T-helper 9 cell (primary cell): ENCODE results near the gene DHX35.

Experiments
- DNase-seq: peaks from one replicate; pipeline ENCODE4 v3.0.0-alpha.2; 2020
- total RNA-seq, 2 donors: gene quantifications; one replicate each; lab custom pipeline; 2026; lab: John Stamatoyannopoulos, UW

DHX35 gene, protein sequence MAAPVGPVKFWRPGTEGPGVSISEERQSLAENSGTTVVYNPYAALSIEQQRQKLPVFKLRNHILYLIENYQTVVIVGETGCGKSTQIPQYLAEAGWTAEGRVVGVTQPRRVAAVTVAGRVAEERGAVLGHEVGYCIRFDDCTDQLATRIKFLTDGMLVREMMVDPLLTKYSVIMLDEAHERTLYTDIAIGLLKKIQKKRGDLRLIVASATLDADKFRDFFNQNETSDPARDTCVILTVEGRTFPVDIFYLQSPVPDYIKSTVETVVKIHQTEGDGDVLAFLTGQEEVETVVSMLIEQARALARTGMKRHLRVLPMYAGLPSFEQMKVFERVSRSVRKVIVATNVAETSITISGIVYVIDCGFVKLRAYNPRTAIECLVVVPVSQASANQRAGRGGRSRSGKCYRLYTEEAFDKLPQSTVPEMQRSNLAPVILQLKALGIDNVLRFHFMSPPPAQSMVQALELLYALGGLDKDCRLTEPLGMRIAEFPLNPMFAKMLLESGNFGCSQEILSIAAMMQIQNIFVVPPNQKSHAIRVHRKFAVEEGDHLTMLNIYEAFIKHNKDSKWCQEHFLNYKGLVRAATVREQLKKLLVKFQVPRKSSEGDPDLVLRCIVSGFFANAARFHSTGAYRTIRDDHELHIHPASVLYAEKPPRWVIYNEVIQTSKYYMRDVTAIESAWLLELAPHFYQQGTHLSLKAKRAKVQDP
- 11.1 to 26.2 reads per million in 2 donors for total RNA-seq

DNA sequence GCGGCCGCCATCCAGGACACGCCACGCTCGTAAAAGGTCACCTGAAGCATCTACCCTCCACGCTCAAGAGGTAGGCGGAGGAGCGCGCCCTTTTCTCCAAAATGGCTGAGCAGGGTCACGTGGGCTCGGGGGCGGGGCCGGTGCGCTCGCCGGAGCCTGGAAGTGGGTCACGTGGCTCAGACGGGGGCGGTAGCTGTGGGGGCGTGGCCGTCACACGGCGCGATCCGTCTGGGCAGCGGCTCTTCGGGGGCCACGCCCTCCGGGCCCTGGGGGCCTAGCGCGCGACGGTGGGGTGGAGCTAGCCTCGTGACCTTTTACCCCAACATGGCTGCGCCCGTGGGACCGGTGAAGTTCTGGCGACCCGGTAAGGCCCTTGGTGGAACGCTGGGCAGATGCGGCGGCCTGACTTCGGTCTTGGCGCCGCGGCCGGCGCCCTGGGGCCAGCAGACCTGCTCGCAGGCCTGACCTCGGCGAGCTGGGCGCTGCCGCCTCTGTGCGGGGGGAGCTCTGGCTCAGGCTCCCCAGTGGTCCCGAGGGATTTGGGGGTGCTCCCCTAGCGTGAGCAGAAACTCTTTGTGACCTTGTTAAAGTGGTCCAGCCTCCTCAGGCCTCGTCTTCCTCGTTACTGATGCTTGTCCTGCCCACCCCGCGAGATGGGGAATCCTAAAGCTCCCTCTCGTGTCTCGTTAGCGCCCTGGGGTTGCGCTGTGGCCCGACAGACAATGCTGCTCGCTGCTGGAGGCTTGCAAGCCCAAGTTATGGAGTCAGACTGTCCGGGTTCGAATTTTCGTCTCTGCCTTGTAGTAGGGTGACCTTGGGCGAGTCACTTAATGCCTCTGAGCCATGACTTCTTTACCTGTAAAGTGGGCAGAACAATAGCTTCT, at the start of gene DHX35:
Gene DHX35, plus strand, starts transcription at position 301 of the 884 bp plus-strand sequence. Its CDS starts 24 bp downstream, at position 325.
- DNase-seq, result peak; percentile 98

DNA sequence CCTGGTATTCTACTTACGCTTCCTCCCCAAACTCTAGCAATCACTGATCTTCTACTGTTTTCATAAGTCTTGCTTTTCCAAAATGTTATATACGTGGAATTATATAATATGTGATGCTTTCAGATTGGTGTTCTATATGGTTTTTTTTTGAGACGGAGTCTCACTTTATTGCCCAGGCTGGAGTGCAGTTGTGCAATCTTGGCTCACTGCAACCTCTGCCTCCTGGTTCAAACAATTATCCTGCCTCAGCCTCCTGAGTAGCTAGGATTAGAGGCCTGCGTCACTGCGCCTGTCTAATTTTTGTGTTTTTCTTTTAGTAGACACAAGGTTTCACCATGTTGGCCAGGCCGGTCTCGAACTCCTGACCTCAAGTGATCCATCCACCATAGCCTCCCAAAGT, 46.8 kb upstream of the DHX35 start:
- DNase-seq, result no peak

DNA sequence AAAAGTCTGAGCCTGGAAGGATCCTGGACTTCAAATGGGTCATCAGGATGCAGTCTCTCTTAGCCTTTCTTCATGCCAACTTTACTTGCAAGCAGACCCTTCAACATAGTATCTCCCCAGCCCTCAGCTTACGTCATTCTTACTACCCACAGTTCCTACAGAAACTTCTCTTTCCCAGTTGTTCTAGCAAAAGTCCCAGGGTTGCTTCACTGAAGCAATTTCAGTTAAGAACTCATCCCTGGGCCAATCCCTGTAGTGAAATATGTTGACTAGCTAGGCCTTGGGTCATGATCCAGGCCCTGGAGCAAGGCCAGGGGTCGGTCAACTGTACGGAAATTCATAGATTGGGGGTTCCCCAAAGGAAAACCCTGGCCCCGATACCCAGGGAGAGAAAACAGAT, 44.5 kb upstream of the DHX35 start:
- no peak for DNase-seq

DNA sequence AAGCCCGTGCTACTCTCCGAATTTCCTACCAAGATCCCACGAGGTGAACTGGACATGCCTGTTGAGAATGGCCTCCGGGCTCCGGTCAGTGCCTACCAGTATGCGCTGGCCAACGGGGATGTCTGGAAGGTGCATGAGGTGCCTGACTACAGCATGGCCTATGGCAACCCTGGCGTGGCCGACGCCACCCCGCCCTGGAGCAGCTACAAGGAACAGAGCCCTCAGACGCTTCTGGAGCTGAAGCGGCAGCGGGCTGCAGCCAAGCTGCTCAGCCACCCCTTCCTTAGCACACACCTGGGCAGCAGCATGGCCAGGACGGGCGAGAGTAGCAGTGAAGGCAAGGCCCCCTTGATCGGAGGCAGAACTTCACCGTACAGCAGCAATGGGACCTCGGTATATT, 44.0 kb upstream of the DHX35 start:
- DNase-seq, result no peak

DNA sequence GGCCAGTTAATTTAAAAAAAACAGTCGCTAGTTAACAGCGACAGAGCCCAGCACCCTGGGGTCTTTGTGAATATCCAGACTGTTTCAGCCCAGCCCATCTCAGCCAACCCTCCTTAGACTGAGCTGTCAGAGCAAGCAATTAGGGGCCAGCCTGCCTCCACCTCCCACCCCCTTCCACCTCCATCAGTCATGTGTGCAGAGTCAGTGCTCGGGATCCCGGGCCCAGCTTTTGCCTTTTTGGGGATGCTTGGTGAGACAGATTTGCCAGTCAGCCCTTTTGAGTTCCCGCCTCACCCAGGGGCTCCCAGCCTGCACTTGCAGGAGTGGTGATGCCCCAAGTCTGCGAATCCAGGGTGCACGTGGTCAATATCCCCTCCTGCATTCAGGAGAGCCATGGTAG, 42.5 kb upstream of the DHX35 start:
- no peak for DNase-seq

DNA sequence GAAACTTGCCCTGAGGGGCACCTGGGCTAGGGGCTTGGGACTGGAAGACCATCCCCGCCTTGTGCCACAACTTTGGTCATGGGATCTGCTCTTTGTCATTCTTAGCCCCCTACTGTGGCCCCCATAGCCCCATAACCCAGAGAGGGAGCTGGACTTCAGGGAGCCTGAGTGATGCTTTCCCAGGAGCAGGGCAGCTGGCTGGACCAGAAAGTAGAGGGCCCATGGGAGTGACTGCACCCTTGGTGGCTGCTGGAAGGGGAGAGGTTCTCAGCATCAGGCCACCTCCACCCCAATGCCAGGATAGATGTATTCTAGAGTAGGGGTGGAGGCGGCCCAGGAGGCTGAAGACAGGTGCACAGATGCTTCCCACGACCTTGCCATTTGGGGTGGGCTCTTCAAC, 41.7 kb upstream of the DHX35 start:
- no peak for DNase-seq

DNA sequence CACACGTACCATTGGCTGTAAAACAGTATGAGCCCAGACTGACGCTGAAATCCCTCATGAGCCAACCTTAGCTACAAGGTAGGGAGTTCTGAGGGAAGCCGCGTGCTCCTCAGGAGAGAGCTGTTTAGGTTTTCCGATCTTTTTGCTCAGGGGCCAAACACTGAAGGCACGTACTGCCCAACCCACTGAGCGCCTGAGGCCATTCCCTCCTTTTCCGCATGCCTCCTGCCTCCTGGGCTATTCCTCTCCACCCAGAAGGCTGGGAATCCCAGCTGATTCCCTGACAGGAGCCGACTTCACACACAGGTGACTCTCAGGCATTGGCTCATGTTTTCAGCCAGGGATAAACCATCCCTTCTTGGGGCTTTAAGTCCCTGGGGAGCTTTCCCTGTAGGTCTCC, 41.3 kb upstream of the DHX35 start:
- no peak for DNase-seq

DNA sequence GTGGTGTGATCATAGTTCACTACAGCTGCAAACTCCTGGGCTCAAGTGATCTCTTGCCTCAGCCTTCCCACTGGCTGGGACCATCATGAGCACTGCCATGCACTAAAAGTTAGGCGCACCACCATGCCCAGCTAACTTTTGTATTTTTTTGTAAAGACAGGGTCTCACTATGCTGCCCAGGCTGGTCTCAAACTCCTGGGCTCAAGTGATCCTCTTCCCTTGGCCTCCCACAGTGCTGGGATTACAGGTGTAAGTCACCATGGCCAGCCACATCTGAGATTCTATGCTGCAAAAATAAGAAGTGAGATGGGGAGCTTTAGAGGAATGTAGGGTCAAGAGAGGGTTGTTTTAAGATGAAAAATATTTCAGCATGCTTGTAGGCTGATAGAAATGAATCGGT, 37.4 kb upstream of the DHX35 start:
- DNase-seq, result no peak

DNA sequence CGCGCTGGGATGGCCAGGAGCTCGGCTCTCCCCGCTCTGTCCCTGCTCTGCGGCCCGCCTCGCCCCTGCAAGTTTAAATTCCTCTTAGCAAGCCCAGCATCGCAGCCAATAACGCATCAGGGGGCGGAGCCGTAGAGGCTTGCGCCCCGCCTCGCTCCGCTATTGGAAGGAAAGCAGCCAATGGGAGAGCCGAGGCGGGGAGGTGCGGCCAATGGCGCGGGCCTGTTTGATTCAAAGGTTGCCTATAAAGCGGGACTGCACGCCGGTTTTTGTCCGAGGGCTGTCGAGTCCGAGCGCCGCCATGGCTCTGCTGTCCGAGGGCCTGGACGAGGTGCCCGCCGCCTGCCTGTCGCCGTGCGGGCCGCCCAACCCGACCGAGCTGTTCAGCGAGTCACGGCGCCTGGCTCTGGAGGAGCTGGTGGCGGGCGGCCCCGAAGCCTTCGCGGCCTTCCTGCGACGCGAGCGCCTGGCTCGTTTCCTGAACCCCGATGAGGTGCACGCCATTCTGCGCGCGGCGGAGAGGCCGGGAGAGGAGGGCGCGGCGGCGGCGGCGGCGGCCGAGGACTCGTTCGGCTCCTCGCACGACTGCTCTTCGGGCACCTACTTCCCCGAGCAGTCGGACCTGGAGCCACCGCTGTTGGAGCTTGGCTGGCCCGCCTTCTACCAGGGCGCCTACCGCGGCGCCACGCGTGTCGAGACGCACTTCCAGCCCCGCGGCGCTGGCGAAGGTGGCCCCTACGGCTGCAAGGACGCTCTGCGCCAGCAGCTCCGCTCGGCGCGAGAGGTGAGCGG, 35.8 kb upstream of the DHX35 start, which contains the start of gene FAM83D:
Gene FAM83D, plus strand, starts transcription at position 276 of the 792 bp plus-strand sequence. Its CDS starts 26 bp downstream, at position 302.
- peak; percentile 84 for DNase-seq

DNA sequence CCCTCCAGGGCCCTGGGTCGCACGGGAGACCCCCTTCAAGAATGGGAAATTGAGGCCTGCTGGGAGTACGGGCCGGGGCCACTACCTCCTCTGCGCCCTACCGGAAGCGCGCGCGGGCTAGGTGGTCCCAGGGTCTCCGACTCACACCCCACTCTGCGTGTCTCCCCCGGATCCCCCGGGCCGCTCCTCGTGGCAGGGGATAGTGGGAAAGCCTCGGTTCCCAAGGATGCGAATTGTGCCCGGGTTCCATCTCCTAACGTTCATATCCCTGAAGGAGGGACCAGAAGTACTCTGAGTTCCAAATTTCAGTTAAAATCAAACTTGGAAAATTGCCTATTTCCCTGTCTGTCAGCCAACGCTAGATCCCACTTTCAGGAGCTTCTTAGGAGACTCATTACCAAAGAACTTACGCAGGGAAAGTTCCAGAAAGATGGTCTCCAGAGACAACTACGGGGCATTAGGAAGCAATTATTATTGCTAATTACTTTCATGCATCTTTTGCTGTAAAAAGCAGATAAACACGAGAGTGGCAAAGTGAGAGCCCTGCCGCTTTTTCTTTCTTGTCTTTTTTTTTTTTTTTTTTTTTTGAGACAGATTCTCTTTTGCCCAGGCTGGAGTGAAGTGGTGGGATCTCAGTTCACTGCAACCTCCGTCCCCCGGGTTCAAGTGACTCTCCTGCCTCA, 35.1 kb upstream of the DHX35 start:
- DNase-seq, result no peak

DNA sequence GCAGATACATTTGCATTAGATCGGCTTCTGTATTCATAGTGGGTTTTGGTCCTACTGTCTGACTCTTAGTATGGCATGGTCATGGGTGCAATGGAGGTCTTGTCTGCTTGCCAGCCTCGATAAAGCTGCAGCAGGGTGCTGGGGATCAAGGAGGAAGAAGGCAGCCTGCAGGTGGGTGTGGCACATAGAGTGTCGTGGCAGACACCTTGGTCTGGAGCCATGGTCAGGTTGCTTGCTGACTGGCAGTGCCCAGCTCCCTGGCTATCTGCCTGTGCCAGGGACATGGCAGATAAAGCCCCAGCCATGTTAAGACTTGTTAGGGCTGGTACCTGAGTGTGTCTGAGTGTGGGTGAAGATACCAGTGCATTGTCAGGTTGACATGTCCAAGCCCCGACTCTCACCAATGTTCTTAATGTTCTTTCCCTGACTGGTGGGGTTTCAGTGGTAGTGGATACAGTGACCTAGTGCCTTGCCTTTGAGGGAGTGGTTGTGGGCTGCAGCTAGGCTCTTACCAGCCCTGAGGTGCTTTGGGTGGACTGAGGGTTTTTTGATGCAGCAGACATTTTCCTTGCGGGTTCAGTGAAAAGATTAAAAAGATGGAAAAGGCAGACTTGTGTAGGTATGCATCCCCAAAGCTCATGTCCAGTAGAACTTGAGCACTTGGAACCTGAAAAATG, 34.1 kb upstream of the DHX35 start:
- no peak for DNase-seq

DNA sequence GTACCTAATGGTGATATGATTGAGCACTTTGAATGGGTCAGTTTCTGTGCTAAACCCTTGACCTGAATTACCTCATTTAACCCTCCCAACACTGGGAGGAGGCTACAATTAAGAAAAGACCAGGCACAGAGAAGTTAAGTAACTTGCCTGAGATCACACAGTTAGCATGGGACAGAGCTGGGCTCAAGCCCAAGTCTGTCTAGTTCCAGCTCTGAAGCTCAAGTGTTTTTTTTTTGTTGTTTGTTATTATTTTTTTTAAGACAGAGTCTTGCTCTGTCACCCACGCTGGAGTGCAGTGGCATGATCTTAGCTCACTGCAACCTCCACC, 31.9 kb upstream of the DHX35 start:
- DNase-seq, result no peak

DNA sequence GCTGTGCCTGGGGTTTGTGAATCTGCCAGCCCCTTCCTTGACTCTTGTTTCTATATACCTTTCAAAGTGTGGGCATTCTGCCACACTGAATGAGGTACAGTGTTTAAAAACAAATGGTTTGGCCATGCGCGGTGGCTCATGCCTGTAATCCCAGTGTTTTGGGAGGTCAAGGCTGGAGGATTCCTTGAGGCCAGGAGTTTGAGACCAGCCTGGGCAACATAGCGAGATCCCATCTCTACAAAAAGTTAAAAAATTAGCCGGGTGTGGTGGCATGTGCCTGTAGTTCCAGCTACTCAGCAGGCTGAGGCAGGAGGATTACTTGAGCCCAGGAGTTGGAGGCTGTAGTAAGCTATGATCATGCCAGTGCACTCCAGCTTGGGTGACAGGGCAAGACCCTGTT, 30.2 kb upstream of the DHX35 start:
- no peak for DNase-seq

DNA sequence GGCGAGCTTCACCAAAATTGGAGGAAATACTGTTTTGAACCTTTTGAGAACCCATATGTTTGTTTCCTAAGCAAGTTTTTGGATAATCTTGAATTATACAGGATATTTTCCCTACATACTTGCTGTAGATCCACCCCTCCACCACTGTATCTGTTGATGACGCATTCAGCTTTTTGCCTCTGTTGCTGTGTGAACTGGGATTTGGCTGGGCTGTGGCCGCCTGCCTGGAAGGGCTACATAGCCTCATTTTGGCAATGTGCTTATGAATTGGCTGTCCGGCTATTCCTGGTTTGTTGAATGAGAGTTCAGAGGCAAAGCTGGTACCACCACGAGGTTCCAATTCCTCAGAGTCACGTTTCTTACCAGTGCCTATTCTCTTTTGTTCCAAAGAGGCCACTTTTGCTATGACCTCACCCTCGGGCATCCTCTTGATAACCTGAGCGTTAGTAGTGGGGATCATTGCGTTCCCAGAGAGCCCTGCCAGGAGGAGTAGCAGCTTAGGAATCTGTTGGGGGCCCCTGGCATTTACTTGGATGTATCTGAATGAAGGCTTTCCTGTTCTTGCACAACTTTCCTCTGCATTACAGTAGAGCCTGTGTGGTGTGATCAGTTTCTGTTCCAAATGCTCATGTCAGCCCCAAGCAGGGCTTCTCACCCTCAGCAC, 29.6 kb upstream of the DHX35 start:
- no peak for DNase-seq

DNA sequence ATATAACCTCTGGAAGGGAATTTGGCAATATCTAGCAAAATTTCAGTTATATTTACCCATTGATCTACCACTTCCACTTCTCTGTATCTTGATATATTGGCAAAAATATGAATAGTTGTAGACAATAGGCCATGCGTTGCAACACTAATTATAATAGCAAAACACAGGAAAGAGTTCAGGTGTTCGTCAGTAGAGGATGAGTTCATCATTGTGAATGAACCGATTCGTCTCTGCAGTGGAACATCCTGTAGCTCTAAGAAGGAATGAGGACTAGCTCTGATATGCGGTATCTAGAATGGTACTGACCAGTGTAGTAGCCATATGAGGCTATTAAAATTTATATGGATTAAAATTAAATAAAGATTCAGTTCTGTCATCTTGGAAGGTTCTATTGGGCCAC, 27.6 kb upstream of the DHX35 start:
- no peak for DNase-seq

DNA sequence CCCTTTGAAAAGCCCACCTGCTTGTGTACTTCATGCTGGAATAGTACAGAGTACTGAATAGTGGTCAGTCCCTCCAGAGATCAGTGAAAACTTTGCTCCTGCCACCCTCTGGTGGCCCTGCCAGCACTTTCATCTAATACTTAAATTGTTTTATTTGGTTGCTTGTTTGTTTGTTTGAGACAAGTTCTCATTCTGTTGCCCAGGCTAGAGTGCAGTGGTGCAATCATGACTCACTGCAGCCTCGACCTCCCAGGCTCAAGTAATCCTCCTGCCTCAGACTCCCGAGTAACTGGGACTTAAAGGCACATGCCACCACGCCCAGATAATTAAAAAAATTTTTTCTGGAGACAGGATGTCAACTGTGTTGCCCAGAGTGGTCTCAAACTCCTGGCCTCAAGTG, 26.9 kb upstream of the DHX35 start:
- no peak for DNase-seq

DNA sequence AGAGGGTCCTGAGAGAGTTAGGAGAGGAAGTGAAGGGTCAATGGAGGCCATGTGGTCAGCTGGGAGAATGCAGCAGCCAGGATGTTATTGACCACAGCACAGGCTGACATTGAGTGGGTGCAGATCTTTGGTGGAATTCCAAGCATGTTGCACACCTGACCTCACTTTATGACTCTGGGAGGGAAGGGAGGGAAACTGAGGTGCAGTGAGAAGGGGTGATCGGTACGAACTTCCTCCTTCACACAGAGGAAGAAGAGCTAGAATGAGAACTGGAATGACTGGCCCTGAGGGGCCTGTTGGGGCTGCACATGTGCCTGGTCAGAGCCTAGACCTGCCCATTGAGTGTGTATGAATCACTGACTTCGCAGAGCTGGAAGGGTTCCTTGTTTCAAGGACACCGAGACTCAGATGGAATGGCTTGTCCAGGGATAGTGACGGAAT, 26.2 kb upstream of the DHX35 start:
- DNase-seq, result no peak

DNA sequence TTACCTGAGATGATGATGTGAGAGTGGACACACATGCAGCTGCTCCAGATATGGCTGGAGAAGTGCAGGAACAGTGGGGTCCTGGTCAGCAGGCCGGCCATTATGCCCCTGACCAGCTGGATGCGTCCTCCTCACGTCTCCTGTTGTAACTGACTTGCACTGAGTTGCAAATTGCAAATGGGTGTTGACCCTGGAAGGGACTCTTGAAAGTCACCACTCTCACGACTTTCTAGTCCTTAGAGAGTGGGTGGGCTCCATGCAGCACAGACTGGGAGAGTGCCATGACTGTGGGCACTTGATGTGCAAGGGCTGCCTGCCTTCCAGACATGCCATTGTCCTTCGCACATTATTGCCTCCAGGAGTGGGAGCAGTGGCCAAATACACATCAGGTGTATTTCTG, 25.1 kb upstream of the DHX35 start:
- DNase-seq, result no peak

DNA sequence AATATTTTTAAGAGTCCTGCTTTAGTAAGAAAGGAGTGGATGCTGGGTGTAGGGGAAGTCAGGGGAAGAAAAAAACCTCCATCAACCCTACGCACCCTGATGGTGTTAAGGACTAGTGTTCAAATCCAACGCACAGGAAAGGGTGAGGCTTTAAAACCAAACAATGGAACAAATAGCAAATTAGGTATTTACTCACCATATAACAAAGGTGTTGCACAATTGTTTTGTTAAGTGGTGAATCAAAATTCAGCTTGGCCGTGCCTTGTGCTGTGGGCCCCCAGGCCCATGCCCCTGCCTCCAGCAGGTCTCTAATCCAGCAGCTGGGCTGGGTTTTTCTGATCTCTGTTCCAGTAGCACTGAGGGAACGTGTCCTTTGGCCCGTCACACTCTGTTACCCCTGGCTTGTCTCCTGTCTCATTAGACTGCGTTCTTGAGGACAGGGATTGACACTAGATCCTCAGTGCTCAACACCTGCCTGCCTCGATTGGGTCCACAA, 24.1 kb upstream of the DHX35 start:
- DNase-seq, result no peak

DNA sequence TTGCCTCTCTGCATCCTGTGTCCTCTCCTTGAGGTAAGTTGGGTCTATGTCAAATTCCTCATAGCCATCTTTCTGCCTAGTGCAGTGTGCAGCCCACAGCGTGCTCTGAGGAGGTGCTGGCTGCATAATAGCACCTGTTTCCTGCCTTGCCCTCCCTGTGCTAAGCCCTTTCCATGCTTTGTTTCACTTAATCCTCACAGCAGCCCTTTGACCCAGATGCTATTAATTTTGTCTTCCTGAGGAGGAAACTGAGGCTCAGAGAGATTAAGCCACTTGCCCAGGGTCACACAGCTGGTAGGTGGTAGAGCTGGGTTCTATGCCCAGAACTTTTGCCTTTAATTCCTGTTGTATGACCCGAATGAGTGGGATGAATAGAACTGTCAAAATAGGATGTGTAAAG, 22.5 kb upstream of the DHX35 start:
- no peak for DNase-seq
